SU-DHL-6 (cell line): ENCODE measurements around the gene NSMF.

Source experiments
- H2AFZ ChIP-seq: fragments of 200-600 bp; sonication (generic); 2 replicates; pipeline ENCODE4 v1.6.1; 2014; ENCODE audit warnings: low read depth, mild to moderate bottlenecking, moderate library complexity, mixed read lengths, antibody characterized with exemption, low read length; ENCODE audit not compliant: severe bottlenecking
- H3F3A ChIP-seq: fragments of 200-600 bp; shearing (Covaris generic); 2 replicates; pipeline ENCODE4 v1.6.0; 2016; ENCODE audit warnings: antibody characterized with exemption, mild to moderate bottlenecking; ENCODE audit not compliant: insufficient read depth
- H3K27ac ChIP-seq: fragments of 200-600 bp; sonication (generic); 2 replicates; pipeline ENCODE4 v1.5.1; 2016; ENCODE audit warnings: low read depth, mild to moderate bottlenecking, low read length, moderate library complexity, mixed read lengths
- H3K27me3 ChIP-seq: fragments of 200-600 bp; sonication (generic), shearing (Covaris generic); 2 replicates; pipeline ENCODE4 v1.6.0; 2014; ENCODE audit warnings: mild to moderate bottlenecking, low read length
- H3K36me3 ChIP-seq: fragments of 200-600 bp; sonication (generic); 2 replicates; pipeline ENCODE4 v1.6.1; 2014; ENCODE audit warnings: mild to moderate bottlenecking, low read length, mixed read lengths
- H3K4me2 ChIP-seq: fragments of 300-600, 200-600 bp; shearing (Covaris generic), sonication (generic); 2 replicates; pipeline ENCODE4 v1.6.0; 2014; ENCODE audit warnings: low read length, low read depth, mild to moderate bottlenecking; ENCODE audit not compliant: poor library complexity, severe bottlenecking
- H3K4me3 ChIP-seq: fragments of 200-600 bp; sonication (generic); 2 replicates; pipeline ENCODE4 v1.5.1; 2014; ENCODE audit warnings: antibody characterized with exemption, low read length, mild to moderate bottlenecking, mixed read lengths; ENCODE audit not compliant: insufficient read depth, poor library complexity, severe bottlenecking
- H3K79me2 ChIP-seq: fragments of 200-600 bp; sonication (generic); 2 replicates; pipeline ENCODE4 v1.6.1; 2014; ENCODE audit warnings: mild to moderate bottlenecking, low read length, moderate library complexity; ENCODE audit not compliant: insufficient read depth
- H3K9ac ChIP-seq: fragments of 200-600 bp; sonication (generic); 2 replicates; pipeline ENCODE4 v1.7.0; 2014; ENCODE audit warnings: mild to moderate bottlenecking, low read length
- H3K9me2 ChIP-seq: fragments of 200-600 bp; sonication (generic); replicated peaks from 2 replicates; pipeline ENCODE4 v1.6.1; 2014; ENCODE audit warnings: low read length; ENCODE audit not compliant: insufficient read depth
- H3K9me3 ChIP-seq: fragments of 200-600 bp; sonication (generic); 2 replicates; pipeline ENCODE4 v1.6.1; 2014; ENCODE audit warnings: low read length, mixed read lengths; ENCODE audit not compliant: insufficient read depth
- H4K20me1 ChIP-seq: fragments of 200-600 bp; sonication (generic); 2 replicates; pipeline ENCODE4 v1.6.1; 2014; ENCODE audit warnings: low read depth, mild to moderate bottlenecking, antibody characterized with exemption, low read length, moderate library complexity, mixed read lengths
- EZH2phosphoT487 ChIP-seq: fragments of 200-600 bp; sonication (generic), shearing (Covaris generic); conservative IDR thresholded peaks from 2 replicates; pipeline ENCODE4 v1.6.1; 2018; ENCODE audit warnings: mild to moderate bottlenecking, antibody characterized with exemption, low read length, moderate library complexity, mixed read lengths
- TF ChIP-seq, protein P1 (sequence below): fragments of 200-600 bp; sonication (generic); IDR thresholded peaks from one replicate; pipeline ENCODE4 v1.5.1; 2017; ENCODE audit warnings: antibody characterized with exemption, mild to moderate bottlenecking, low read length, moderate library complexity; ENCODE audit not compliant: insufficient read depth, poor library complexity, severe bottlenecking

NSMF gene, protein sequence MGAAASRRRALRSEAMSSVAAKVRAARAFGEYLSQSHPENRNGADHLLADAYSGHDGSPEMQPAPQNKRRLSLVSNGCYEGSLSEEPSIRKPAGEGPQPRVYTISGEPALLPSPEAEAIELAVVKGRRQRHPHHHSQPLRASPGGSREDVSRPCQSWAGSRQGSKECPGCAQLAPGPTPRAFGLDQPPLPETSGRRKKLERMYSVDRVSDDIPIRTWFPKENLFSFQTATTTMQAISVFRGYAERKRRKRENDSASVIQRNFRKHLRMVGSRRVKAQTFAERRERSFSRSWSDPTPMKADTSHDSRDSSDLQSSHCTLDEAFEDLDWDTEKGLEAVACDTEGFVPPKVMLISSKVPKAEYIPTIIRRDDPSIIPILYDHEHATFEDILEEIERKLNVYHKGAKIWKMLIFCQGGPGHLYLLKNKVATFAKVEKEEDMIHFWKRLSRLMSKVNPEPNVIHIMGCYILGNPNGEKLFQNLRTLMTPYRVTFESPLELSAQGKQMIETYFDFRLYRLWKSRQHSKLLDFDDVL

GRCh38 chr9:137459152-137459600, at the start of gene NSMF:
TSS of gene NSMF (minus strand) at chr9:137459334. CDS start at chr9:137459102, 232 bp downstream.
- Histone ChIP-seq H3K9me3 (no peaks in the 10 kb centered on the region), H3K79me2 (no peaks in the 10 kb centered on the region; the same call in 1 of the 2 replicates), H3F3A (no peaks in the 10 kb centered on the region), H3K4me2 (peak within 1 kb of the TSS; percentile 84), H3K36me3 (no peaks in the 10 kb centered on the region), H2AFZ (peak within 1 kb of the TSS; percentile 30), H3K27ac (no peak within 1 kb of the TSS; the same call in none of the 2 replicates), H3K9ac (peak within 1 kb of the TSS; percentile 78), H4K20me1 (no peaks in the 10 kb centered on the region), H3K4me3 (peak within 1 kb of the TSS; percentile 71), H3K27me3 (no peaks in the 10 kb centered on the region), H3K9me2 (no peaks in the 10 kb centered on the region)
- TF ChIP-seq, protein P1, sequence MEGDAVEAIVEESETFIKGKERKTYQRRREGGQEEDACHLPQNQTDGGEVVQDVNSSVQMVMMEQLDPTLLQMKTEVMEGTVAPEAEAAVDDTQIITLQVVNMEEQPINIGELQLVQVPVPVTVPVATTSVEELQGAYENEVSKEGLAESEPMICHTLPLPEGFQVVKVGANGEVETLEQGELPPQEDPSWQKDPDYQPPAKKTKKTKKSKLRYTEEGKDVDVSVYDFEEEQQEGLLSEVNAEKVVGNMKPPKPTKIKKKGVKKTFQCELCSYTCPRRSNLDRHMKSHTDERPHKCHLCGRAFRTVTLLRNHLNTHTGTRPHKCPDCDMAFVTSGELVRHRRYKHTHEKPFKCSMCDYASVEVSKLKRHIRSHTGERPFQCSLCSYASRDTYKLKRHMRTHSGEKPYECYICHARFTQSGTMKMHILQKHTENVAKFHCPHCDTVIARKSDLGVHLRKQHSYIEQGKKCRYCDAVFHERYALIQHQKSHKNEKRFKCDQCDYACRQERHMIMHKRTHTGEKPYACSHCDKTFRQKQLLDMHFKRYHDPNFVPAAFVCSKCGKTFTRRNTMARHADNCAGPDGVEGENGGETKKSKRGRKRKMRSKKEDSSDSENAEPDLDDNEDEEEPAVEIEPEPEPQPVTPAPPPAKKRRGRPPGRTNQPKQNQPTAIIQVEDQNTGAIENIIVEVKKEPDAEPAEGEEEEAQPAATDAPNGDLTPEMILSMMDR: no peak
- no peak for TF ChIP-seq EZH2phosphoT487

GRCh38 chr9:137506702-137507171, 47.6 kb upstream of the NSMF start:
- Histone ChIP-seq H3K9ac (no peak overlapping the region), H3K36me3 (no peaks in the 10 kb centered on the region), H3K4me3 (no peak overlapping the region), H3K27ac (no peak overlapping the region), H3F3A (no peaks in the 10 kb centered on the region; the same call in 1 of the 2 replicates), H3K27me3 (no peaks in the 10 kb centered on the region), H3K9me2 (no peaks in the 10 kb centered on the region), H3K4me2 (no peak overlapping the region), H4K20me1 (no peaks in the 10 kb centered on the region), H2AFZ (no peak overlapping the region), H3K9me3 (no peaks in the 10 kb centered on the region), H3K79me2 (no peaks in the 10 kb centered on the region)
- TF ChIP-seq, protein P1: no peak
- no peak for TF ChIP-seq EZH2phosphoT487

- no peaks in the 10 kb centered on the region for H3K36me3 ChIP-seq
- no peak overlapping the region for H3K27ac ChIP-seq
- no peaks in the 10 kb centered on the region for H3K9me2 ChIP-seq
- no peaks in the 10 kb centered on the region for H3K27me3 ChIP-seq
- no peak overlapping the region for H3K4me3 ChIP-seq
- H2AFZ ChIP-seq: no peak overlapping the region
- H3K9me3 ChIP-seq: no peaks in the 10 kb centered on the region
- H3F3A ChIP-seq: no peaks in the 10 kb centered on the region; the same call in 1 of the 2 replicates
- H4K20me1 ChIP-seq: no peaks in the 10 kb centered on the region
- H3K79me2 ChIP-seq: no peaks in the 10 kb centered on the region
- H3K4me2 ChIP-seq: no peak overlapping the region
- H3K9ac ChIP-seq: no peak overlapping the region
- TF ChIP-seq EZH2phosphoT487: no peak
These were observed 47.1 kb upstream of the NSMF start for GRCh38 chr9:137506274-137506673.
